ENCODE data around the gene CALM3. TPM values are rescaled to one million over a fixed set of nuclear protein-coding genes. Genes with fewer than 3 reads are reported as not detected.

The CALM3 gene
- total and polyA plus RNA-seq, 2 experiments from 2014 or later, result 148 to 215 TPM

DNA sequence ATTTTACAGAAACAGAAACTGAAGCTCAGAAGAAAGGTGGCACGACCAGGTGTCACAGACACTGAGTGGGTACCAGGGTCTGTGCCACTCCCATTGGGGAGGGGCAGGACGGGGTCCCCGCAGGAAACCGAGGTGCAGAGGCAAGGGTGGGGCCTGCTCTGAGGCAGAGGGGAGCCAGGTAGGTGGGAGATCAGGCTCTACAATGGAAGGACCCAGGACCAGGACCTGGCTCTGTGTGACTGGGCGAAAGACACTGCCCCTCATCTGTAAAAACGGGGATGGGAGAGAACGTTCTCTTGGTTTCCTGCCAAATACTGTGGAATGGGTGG, 21.0 kb downstream of the CALM3 start:
- Histone ChIP-seq H4K20me1 (replicated peaks; ENCODE audit: insufficient read depth) (no peaks in the 10 kb centered on the region), H3F3A (replicated peaks; ENCODE audit: low read depth) (no peaks in the 10 kb centered on the region), H3K27ac (ENCODE audit: low read depth) (no peak overlapping the region), H3K79me2 (replicated peaks; ENCODE audit: insufficient read depth) (no peaks in the 10 kb centered on the region), H3K27me3 (ENCODE audit: insufficient read depth) (no peaks in the 10 kb centered on the region), H3K4me3 (no peak overlapping the region), H2AFZ (no peak overlapping the region), H3K9me2 (ENCODE audit: insufficient read depth) (no peaks in the 10 kb centered on the region), H3K4me2 (no peak overlapping the region), H3K4me1 (ENCODE audit: insufficient read depth) (no peaks in the 10 kb centered on the region; the same call in 1 of the 2 replicates), H3K36me3 (ENCODE audit: insufficient read depth) (no peaks in the 10 kb centered on the region)
- Mint-ChIP-seq H3K36me3 (ENCODE audit: low read depth) (no peaks in the 10 kb centered on the region; the same call in 2 of the 3 replicates), H3K27ac (no peak overlapping the region), H3K4me1 (peaks cover 7% of the 10 kb centered on the region), H3K4me3 (no peak overlapping the region), H3K9me3 (no peaks in the 10 kb centered on the region), H3K27me3 (ENCODE audit: insufficient read depth, low read depth, poor library complexity) (peaks cover 14% of the 10 kb centered on the region)
- DNase-seq (ENCODE audit: low spot score), result no peak
- TF ChIP-seq, protein P1, sequence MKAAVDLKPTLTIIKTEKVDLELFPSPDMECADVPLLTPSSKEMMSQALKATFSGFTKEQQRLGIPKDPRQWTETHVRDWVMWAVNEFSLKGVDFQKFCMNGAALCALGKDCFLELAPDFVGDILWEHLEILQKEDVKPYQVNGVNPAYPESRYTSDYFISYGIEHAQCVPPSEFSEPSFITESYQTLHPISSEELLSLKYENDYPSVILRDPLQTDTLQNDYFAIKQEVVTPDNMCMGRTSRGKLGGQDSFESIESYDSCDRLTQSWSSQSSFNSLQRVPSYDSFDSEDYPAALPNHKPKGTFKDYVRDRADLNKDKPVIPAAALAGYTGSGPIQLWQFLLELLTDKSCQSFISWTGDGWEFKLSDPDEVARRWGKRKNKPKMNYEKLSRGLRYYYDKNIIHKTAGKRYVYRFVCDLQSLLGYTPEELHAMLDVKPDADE (IDR thresholded peaks at IDR 0.05), result no peak
- TF ChIP-seq ZNF331 (CRISPR knock-in tag; IDR thresholded peaks at IDR 0.05; ENCODE audit: low read depth), result no peak
- TF ChIP-seq, protein P2, sequence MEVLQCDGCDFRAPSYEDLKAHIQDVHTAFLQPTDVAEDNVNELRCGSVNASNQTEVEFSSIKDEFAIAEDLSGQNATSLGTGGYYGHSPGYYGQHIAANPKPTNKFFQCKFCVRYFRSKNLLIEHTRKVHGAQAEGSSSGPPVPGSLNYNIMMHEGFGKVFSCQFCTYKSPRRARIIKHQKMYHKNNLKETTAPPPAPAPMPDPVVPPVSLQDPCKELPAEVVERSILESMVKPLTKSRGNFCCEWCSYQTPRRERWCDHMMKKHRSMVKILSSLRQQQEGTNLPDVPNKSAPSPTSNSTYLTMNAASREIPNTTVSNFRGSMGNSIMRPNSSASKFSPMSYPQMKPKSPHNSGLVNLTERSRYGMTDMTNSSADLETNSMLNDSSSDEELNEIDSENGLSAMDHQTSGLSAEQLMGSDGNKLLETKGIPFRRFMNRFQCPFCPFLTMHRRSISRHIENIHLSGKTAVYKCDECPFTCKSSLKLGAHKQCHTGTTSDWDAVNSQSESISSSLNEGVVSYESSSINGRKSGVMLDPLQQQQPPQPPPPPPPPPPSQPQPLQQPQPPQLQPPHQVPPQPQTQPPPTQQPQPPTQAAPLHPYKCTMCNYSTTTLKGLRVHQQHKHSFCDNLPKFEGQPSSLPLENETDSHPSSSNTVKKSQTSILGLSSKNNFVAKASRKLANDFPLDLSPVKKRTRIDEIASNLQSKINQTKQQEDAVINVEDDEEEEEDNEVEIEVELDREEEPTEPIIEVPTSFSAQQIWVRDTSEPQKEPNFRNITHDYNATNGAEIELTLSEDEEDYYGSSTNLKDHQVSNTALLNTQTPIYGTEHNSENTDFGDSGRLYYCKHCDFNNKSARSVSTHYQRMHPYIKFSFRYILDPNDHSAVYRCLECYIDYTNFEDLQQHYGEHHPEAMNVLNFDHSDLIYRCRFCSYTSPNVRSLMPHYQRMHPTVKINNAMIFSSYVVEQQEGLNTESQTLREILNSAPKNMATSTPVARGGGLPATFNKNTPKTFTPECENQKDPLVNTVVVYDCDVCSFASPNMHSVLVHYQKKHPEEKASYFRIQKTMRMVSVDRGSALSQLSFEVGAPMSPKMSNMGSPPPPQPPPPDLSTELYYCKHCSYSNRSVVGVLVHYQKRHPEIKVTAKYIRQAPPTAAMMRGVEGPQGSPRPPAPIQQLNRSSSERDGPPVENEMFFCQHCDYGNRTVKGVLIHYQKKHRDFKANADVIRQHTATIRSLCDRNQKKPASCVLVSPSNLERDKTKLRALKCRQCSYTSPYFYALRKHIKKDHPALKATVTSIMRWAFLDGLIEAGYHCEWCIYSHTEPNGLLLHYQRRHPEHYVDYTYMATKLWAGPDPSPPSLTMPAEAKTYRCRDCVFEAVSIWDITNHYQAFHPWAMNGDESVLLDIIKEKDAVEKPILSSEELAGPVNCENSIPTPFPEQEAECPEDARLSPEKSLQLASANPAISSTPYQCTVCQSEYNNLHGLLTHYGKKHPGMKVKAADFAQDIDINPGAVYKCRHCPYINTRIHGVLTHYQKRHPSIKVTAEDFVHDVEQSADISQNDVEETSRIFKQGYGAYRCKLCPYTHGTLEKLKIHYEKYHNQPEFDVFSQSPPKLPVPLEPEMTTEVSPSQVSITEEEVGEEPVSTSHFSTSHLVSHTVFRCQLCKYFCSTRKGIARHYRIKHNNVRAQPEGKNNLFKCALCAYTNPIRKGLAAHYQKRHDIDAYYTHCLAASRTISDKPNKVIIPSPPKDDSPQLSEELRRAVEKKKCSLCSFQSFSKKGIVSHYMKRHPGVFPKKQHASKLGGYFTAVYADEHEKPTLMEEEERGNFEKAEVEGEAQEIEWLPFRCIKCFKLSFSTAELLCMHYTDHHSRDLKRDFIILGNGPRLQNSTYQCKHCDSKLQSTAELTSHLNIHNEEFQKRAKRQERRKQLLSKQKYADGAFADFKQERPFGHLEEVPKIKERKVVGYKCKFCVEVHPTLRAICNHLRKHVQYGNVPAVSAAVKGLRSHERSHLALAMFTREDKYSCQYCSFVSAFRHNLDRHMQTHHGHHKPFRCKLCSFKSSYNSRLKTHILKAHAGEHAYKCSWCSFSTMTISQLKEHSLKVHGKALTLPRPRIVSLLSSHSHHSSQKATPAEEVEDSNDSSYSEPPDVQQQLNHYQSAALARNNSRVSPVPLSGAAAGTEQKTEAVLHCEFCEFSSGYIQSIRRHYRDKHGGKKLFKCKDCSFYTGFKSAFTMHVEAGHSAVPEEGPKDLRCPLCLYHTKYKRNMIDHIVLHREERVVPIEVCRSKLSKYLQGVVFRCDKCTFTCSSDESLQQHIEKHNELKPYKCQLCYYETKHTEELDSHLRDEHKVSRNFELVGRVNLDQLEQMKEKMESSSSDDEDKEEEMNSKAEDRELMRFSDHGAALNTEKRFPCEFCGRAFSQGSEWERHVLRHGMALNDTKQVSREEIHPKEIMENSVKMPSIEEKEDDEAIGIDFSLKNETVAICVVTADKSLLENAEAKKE (CRISPR knock-in tag; IDR thresholded peaks at IDR 0.05), result no peak
- TF ChIP-seq ZNF114 (CRISPR knock-in tag; IDR thresholded peaks at IDR 0.05), result no peak
- TF ChIP-seq JUNB (IDR thresholded peaks at IDR 0.05; ENCODE audit: unreplicated experiment), result no peak
- no peak for TF ChIP-seq CREB1 (CRISPR knock-in tag; IDR thresholded peaks at IDR 0.05; ENCODE audit: low read depth)
- no peak for TF ChIP-seq STAT1 (IDR thresholded peaks at IDR 0.05; ENCODE audit: unreplicated experiment)
- TF ChIP-seq, protein P3, sequence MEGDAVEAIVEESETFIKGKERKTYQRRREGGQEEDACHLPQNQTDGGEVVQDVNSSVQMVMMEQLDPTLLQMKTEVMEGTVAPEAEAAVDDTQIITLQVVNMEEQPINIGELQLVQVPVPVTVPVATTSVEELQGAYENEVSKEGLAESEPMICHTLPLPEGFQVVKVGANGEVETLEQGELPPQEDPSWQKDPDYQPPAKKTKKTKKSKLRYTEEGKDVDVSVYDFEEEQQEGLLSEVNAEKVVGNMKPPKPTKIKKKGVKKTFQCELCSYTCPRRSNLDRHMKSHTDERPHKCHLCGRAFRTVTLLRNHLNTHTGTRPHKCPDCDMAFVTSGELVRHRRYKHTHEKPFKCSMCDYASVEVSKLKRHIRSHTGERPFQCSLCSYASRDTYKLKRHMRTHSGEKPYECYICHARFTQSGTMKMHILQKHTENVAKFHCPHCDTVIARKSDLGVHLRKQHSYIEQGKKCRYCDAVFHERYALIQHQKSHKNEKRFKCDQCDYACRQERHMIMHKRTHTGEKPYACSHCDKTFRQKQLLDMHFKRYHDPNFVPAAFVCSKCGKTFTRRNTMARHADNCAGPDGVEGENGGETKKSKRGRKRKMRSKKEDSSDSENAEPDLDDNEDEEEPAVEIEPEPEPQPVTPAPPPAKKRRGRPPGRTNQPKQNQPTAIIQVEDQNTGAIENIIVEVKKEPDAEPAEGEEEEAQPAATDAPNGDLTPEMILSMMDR (conservative IDR thresholded peaks at IDR 0.05; ENCODE audit: low read depth in 2 of 2), result no peak
- TF ChIP-seq, protein P4, sequence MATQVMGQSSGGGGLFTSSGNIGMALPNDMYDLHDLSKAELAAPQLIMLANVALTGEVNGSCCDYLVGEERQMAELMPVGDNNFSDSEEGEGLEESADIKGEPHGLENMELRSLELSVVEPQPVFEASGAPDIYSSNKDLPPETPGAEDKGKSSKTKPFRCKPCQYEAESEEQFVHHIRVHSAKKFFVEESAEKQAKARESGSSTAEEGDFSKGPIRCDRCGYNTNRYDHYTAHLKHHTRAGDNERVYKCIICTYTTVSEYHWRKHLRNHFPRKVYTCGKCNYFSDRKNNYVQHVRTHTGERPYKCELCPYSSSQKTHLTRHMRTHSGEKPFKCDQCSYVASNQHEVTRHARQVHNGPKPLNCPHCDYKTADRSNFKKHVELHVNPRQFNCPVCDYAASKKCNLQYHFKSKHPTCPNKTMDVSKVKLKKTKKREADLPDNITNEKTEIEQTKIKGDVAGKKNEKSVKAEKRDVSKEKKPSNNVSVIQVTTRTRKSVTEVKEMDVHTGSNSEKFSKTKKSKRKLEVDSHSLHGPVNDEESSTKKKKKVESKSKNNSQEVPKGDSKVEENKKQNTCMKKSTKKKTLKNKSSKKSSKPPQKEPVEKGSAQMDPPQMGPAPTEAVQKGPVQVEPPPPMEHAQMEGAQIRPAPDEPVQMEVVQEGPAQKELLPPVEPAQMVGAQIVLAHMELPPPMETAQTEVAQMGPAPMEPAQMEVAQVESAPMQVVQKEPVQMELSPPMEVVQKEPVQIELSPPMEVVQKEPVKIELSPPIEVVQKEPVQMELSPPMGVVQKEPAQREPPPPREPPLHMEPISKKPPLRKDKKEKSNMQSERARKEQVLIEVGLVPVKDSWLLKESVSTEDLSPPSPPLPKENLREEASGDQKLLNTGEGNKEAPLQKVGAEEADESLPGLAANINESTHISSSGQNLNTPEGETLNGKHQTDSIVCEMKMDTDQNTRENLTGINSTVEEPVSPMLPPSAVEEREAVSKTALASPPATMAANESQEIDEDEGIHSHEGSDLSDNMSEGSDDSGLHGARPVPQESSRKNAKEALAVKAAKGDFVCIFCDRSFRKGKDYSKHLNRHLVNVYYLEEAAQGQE (IDR thresholded peaks at IDR 0.05; ENCODE audit: unreplicated experiment), result no peak
- TF ChIP-seq EZH2 (IDR thresholded peaks at IDR 0.05; ENCODE audit: low read depth, unreplicated experiment), result no peak
- TF ChIP-seq NANOG (IDR thresholded peaks at IDR 0.05; ENCODE audit: borderline replicate concordance), result no peak
- TF ChIP-seq EZH2phosphoT487 (IDR thresholded peaks at IDR 0.05; ENCODE audit: unreplicated experiment), result no peak
- no peak for TF ChIP-seq POLR2AphosphoS5 (IDR thresholded peaks at IDR 0.05; ENCODE audit: low read depth)
- no peak for ATAC-seq

All from GM23338 (cell line).